GM08714 (cell line): ENCODE data around the gene CRYBA2.

Experiments
- H3K4me3 ChIP-seq: fragments of 200-500 bp; sonication (Bioruptor generic); 2 replicates; pipeline ENCODE4 v1.5.1; 2014; ENCODE audit warnings: mild to moderate bottlenecking, low read length, inconsistent platforms
- ZNF274 ChIP-seq: IDR thresholded peaks from 2 replicates; pipeline ENCODE4 v1.6.1; 2012; ENCODE audit warnings: mild to moderate bottlenecking, low read depth, low read length

Gene CRYBA2

GRCh38 chr2:218964041-218964771 is 29.0 kb downstream of the CRYBA2 start:
- no peak overlapping the region for H3K4me3 ChIP-seq
- TF ChIP-seq ZNF274, result no peak

- no peak overlapping the region for H3K4me3 ChIP-seq
- no peak for TF ChIP-seq ZNF274
Measured at GRCh38 chr2:218963601-218964000, 29.6 kb downstream of the CRYBA2 start.

- no peak for TF ChIP-seq ZNF274
- no peak overlapping the region for H3K4me3 ChIP-seq
Measured at GRCh38 chr2:218962859-218963492, 30.2 kb downstream of the CRYBA2 start.

- no peak for TF ChIP-seq ZNF274
- no peak overlapping the region for H3K4me3 ChIP-seq
Measured at GRCh38 chr2:218961651-218962570, 31.3 kb downstream of the CRYBA2 start.

GRCh38 chr2:218961229-218961628 is 32.0 kb downstream of the CRYBA2 start:
- no peak for TF ChIP-seq ZNF274
- no peak overlapping the region for H3K4me3 ChIP-seq

- no peak for TF ChIP-seq ZNF274
- H3K4me3 ChIP-seq, result no peak overlapping the region
Measured at GRCh38 chr2:218960309-218961165, 32.7 kb downstream of the CRYBA2 start.

- H3K4me3 ChIP-seq, result peak overlapping the region; percentile 44; the same call in 1 of the 2 replicates
Measured at GRCh38 chr2:218959761-218960308, 33.4 kb downstream of the CRYBA2 start.

GRCh38 chr2:218959141-218959731 is 34.0 kb downstream of the CRYBA2 start, which contains the start of gene CDK5R2:
Gene CDK5R2 (plus strand): TSS chr2:218959666. CDS start chr2:218959821, 155 bp downstream.
- H3K4me3 ChIP-seq, result peak within 1 kb of the TSS; percentile 44; the same call in 1 of the 2 replicates
- no peak for TF ChIP-seq ZNF274

More at GRCh38 chr2:218959761-218960308, 33.4 kb downstream of the CRYBA2 start:
- TF ChIP-seq ZNF274, result no peak

- TF ChIP-seq ZNF274, result no peak
Measured at GRCh38 chr2:218958276-218958675, 34.9 kb downstream of the CRYBA2 start.

GRCh38 chr2:218957671-218958070 is 35.6 kb downstream of the CRYBA2 start:
- TF ChIP-seq ZNF274, result no peak
- no peak overlapping the region for H3K4me3 ChIP-seq

More at GRCh38 chr2:218958276-218958675, 34.9 kb downstream of the CRYBA2 start:
- H3K4me3 ChIP-seq, result no peak overlapping the region

GRCh38 chr2:218956039-218956438 is 37.2 kb downstream of the CRYBA2 start:
- TF ChIP-seq ZNF274, result no peak

GRCh38 chr2:218954541-218955300 is 38.5 kb downstream of the CRYBA2 start:
- no peak for TF ChIP-seq ZNF274
- H3K4me3 ChIP-seq, result no peak overlapping the region

More at GRCh38 chr2:218956039-218956438, 37.2 kb downstream of the CRYBA2 start:
- no peak overlapping the region for H3K4me3 ChIP-seq
